GM21381 (cell line): ENCODE results near the gene SEM1.
"Not testable (repeated sequence)": the region's sequence is repeated elsewhere in the genome, so short reads cannot be mapped to it uniquely, and the experiment has no call there.

ENCODE experiments used
- ATAC-seq: cut with Tn5 transposase; IDR thresholded peaks from one replicate; pipeline ENCODE4 v1.9.1; 2021; ENCODE audit warnings: mild to moderate bottlenecking, moderate library complexity; ENCODE audit not compliant: unreplicated experiment

The SEM1 gene

GRCh38 chr7:96707901-96708774, 1.5 kb downstream of the SEM1 start:
- ATAC-seq: no peak

GRCh38 chr7:96701258-96701657, 8.4 kb downstream of the SEM1 start:
- no peak for ATAC-seq

- ATAC-seq: no peak
Observed at GRCh38 chr7:96700516-96700915, 9.1 kb downstream of the SEM1 start.

GRCh38 chr7:96699219-96699871, 10.3 kb downstream of the SEM1 start:
- ATAC-seq: no peak

- not testable (repeated sequence) for ATAC-seq
Observed at GRCh38 chr7:96698449-96698848, 11.2 kb downstream of the SEM1 start.

- no peak for ATAC-seq
Observed at GRCh38 chr7:96697822-96698221, 11.8 kb downstream of the SEM1 start.

GRCh38 chr7:96695581-96695980, 14.1 kb downstream of the SEM1 start:
- no peak for ATAC-seq

GRCh38 chr7:96694082-96694481, 15.6 kb downstream of the SEM1 start:
- no peak for ATAC-seq

- ATAC-seq: no peak
Observed at GRCh38 chr7:96691702-96692101, 17.9 kb downstream of the SEM1 start.

- ATAC-seq: no peak
Observed at GRCh38 chr7:96689414-96689813, 20.2 kb downstream of the SEM1 start.

GRCh38 chr7:96686305-96686704, 23.3 kb downstream of the SEM1 start:
- ATAC-seq: peak; percentile 43

- peak; percentile 79 for ATAC-seq
Observed at GRCh38 chr7:96685755-96686154, 23.9 kb downstream of the SEM1 start.

- ATAC-seq: peak; percentile 76
Observed at GRCh38 chr7:96685353-96685752, 24.3 kb downstream of the SEM1 start.

GRCh38 chr7:96679886-96680285, 29.8 kb downstream of the SEM1 start:
- no peak for ATAC-seq

GRCh38 chr7:96676919-96677318, 32.7 kb downstream of the SEM1 start:
- no peak for ATAC-seq

- ATAC-seq: no peak
Observed at GRCh38 chr7:96675548-96675947, 34.1 kb downstream of the SEM1 start.

- ATAC-seq: no peak
Observed at GRCh38 chr7:96674565-96674964, 35.1 kb downstream of the SEM1 start.

- ATAC-seq: no peak
Observed at GRCh38 chr7:96671854-96672253, 37.8 kb downstream of the SEM1 start.

- ATAC-seq: no peak
Observed at GRCh38 chr7:96670338-96671289, 39.0 kb downstream of the SEM1 start.

GRCh38 chr7:96669812-96670211, 39.8 kb downstream of the SEM1 start:
- no peak for ATAC-seq

GRCh38 chr7:96667026-96667425, 42.6 kb downstream of the SEM1 start:
- no peak for ATAC-seq
